Measurements from ENCODE around the gene SORBS1.

DNA sequence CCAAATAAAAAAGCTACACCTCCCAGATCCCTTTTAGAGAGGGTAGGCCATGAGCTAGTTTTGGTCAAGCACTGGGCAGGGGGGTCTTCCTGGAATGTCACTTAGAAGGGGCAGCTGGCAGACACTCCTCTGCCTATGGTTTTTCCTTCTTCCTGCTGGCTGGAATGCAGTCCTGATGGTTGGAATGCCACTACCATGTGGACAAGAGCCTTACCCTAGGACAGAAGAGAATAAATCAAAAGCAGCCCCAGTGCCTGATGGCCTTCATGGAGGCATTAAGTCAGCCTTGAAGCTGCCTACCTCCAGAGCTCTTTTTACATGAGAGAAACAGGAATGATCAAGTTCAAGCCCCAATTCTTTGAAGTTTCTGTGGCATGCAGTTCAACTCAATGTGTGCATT lies 43.5 kb upstream of the SORBS1 start:
- no peak for TF ChIP-seq CTCF (conservative IDR thresholded peaks at IDR 0.05)
- no peak for TF ChIP-seq ZFX (IDR thresholded peaks at IDR 0.05)

Measured in C4-2B (cell line).